MCF 10A (cell line): ENCODE data around the gene TMEM163. TPM values are rescaled to one million over a fixed set of nuclear protein-coding genes. Genes with fewer than 3 reads are reported as not detected.

Source experiments
- BruUV-seq: library from RNA; stranded (reverse); fragments of 400-500 nt; replicated peaks from 2 replicates; lab custom pipeline; 2021; lab: Mats Ljungman, UMichigan
- CTCF ChIA-PET: fragments of 300-600 bp; sonication (Branson Sonifier 250); formaldehyde crosslinking; extraction: SDS; loops from one replicate; lab custom pipeline; 2021; ENCODE audit warnings: antibody characterized with exemption, inconsistent platforms; lab: Yijun Ruan, JAX
- POLR2A ChIA-PET: fragments of 300-600, 350-650 bp; sonication (Branson Sonifier 250); formaldehyde crosslinking; extraction: SDS; loops from one replicate; lab custom pipeline; 2020; ENCODE audit warnings: antibody characterized with exemption, inconsistent platforms; lab: Yijun Ruan, JAX
- DNase-seq: peaks from one replicate; pipeline ENCODE4 v3.0.0-alpha.2; 2018; ENCODE audit not compliant: unreplicated experiment
- H3K27ac Mint-ChIP-seq: one replicate; pipeline ENCODE4 v1.8.0; 2022; ENCODE audit warnings: mild to moderate bottlenecking, low read depth, mixed read lengths; ENCODE audit not compliant: unreplicated experiment
- H3K27me3 Mint-ChIP-seq: one replicate; pipeline ENCODE4 v1.8.0; 2022; ENCODE audit warnings: mixed read lengths; ENCODE audit not compliant: insufficient read depth, unreplicated experiment
- H3K36me3 Mint-ChIP-seq: one replicate; pipeline ENCODE4 v1.8.0; 2022; ENCODE audit warnings: mild to moderate bottlenecking, moderate library complexity, mixed read lengths; ENCODE audit not compliant: insufficient read depth, unreplicated experiment
- H3K4me1 Mint-ChIP-seq: one replicate; pipeline ENCODE4 v1.8.0; 2022; ENCODE audit warnings: mixed read lengths; ENCODE audit not compliant: insufficient read depth, unreplicated experiment
- H3K4me3 Mint-ChIP-seq: one replicate; pipeline ENCODE4 v1.8.0; 2022; ENCODE audit warnings: mild to moderate bottlenecking, moderate library complexity, mixed read lengths; ENCODE audit not compliant: unreplicated experiment
- H3K9me3 Mint-ChIP-seq: one replicate; pipeline ENCODE4 v1.8.0; 2022; ENCODE audit warnings: mixed read lengths; ENCODE audit not compliant: unreplicated experiment
- intact Hi-C: fragments of 100-400 bp; cut with micrococcal nuclease; formaldehyde crosslinking; loops from 2 replicates; pipeline ENCODE4 v1.14.1; 2022
- total RNA-seq: library from RNA; stranded (reverse); gene quantifications from 2 replicates; pipeline ENCODE4 v1.2.3, GENCODE V29; 2022
- TF ChIP-seq, protein P1 (sequence below): fragments of 200-600 bp; IDR thresholded peaks from one replicate; pipeline ENCODE4 v1.8.0; 2022; ENCODE audit warnings: antibody characterized with exemption, mild to moderate bottlenecking; ENCODE audit not compliant: unreplicated experiment

The TMEM163 gene
- total RNA-seq, 1 experiment from 2014 or later, result not detected

DNA sequence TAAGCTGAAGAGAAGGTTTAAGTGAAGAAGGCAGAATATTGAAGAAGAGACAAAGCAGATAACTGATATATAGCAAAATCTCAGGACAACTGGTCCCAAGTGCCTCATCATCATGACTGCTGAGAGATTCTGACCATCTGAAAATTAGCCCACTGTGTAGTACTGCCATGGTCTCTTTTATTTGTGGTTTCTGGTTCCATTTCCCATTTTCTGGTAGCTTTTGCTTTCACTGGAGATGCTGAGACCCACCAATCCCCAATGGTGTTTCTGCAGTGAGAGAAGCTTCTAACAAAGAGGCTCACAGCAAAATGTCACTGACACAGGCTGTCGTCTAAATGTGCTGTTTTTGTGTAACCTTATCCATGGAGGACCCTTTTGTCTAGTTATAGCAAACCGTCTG, 79.5 kb downstream of the TMEM163 start:
- DNase-seq, result no peak
- Mint-ChIP-seq H3K27ac (no peak overlapping the region), H3K27me3 (peaks cover 22% of the 10 kb centered on the region), H3K36me3 (no peaks in the 10 kb centered on the region), H3K9me3 (peaks cover 7% of the 10 kb centered on the region), H3K4me3 (no peak overlapping the region), H3K4me1 (no peaks in the 10 kb centered on the region)
- ChIA-PET CTCF (no interaction called here), POLR2A (no interaction called here)
- no TSS peak for BruUV-seq
- intact Hi-C loops, result no loop called here
- TF ChIP-seq, protein P1, sequence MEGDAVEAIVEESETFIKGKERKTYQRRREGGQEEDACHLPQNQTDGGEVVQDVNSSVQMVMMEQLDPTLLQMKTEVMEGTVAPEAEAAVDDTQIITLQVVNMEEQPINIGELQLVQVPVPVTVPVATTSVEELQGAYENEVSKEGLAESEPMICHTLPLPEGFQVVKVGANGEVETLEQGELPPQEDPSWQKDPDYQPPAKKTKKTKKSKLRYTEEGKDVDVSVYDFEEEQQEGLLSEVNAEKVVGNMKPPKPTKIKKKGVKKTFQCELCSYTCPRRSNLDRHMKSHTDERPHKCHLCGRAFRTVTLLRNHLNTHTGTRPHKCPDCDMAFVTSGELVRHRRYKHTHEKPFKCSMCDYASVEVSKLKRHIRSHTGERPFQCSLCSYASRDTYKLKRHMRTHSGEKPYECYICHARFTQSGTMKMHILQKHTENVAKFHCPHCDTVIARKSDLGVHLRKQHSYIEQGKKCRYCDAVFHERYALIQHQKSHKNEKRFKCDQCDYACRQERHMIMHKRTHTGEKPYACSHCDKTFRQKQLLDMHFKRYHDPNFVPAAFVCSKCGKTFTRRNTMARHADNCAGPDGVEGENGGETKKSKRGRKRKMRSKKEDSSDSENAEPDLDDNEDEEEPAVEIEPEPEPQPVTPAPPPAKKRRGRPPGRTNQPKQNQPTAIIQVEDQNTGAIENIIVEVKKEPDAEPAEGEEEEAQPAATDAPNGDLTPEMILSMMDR, result no peak

GRCh38 chr2:134636714-134637113, 82.1 kb downstream of the TMEM163 start:
- intact Hi-C loops, result no loop called here
- no peak overlapping the region for H3K27ac Mint-ChIP-seq
- H3K27me3 Mint-ChIP-seq, result peaks cover 12% of the 10 kb centered on the region
- peaks cover 15% of the 10 kb centered on the region for H3K9me3 Mint-ChIP-seq
- BruUV-seq, result no TSS peak
- TF ChIP-seq, protein P1, result no peak
- DNase-seq, result no peak
- no peaks in the 10 kb centered on the region for H3K36me3 Mint-ChIP-seq
- CTCF ChIA-PET, result no interaction called here
- POLR2A ChIA-PET, result no interaction called here
- H3K4me1 Mint-ChIP-seq, result no peaks in the 10 kb centered on the region
- no peak overlapping the region for H3K4me3 Mint-ChIP-seq

- Mint-ChIP-seq H3K4me3 (no peak overlapping the region), H3K9me3 (peaks cover 8% of the 10 kb centered on the region), H3K27me3 (peaks cover 12% of the 10 kb centered on the region), H3K27ac (no peak overlapping the region), H3K4me1 (no peaks in the 10 kb centered on the region), H3K36me3 (no peaks in the 10 kb centered on the region)
- intact Hi-C loops, result no loop called here
- DNase-seq, result no peak
- ChIA-PET POLR2A (no interaction called here), CTCF (interaction anchor here (0.5 to 0.6 kb wide), 2 partner anchors 9 to 264 kb away, joined by 3 read pairs; no protein-coding TSS in a partner anchor)
- TF ChIP-seq, protein P1, result no peak
- no TSS peak for BruUV-seq
Measured at GRCh38 chr2:134634054-134634753, 84.6 kb downstream of the TMEM163 start.

- ChIA-PET POLR2A (no interaction called here), CTCF (no interaction called here)
- H3K27ac Mint-ChIP-seq, result no peak overlapping the region
- no TSS peak for BruUV-seq
- H3K4me1 Mint-ChIP-seq, result no peaks in the 10 kb centered on the region
- DNase-seq, result no peak
- no peaks in the 10 kb centered on the region for H3K36me3 Mint-ChIP-seq
- H3K4me3 Mint-ChIP-seq, result no peak overlapping the region
- H3K9me3 Mint-ChIP-seq, result peaks cover 8% of the 10 kb centered on the region
- TF ChIP-seq, protein P1, result no peak
- intact Hi-C loops, result no loop called here
- no peaks in the 10 kb centered on the region for H3K27me3 Mint-ChIP-seq
Measured at GRCh38 chr2:134630504-134631159, 88.2 kb downstream of the TMEM163 start.
